ENCODE results near the gene PLEKHA5.
"Not testable (repeated sequence)": the region's sequence is repeated elsewhere in the genome, so short reads cannot be mapped to it uniquely, and the experiment has no call there.

Gene PLEKHA5

DNA sequence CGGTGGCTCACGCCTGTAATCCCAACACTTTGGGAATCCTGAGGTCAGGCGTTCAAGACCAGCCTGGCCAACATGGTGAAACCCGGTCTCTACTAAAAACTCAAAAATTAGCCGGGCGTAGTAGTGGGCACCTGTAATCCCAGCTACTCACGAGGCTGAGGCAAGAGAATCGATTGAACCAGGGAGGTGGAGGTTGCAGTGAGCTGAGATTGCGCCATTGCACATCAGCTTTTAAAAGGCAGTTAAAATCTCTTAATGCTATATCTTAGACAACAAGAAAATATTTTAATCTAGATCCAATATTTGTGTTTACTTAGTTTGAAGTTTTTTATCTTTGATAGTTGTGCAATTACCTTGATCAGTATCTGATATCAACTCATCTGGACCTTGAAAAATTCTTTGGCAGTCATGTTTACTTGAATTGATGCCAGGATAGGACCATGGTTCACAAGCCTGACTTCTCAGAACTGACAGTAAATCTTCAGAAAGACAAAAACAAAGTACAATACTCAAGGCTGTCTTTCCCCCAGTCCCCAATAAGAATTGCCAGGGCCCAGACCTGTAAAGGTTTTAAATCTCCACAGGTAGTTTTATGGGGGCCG is 174.7 kb downstream of the PLEKHA5 start:
- no peak for DNase-seq (ENCODE audit: extremely low read depth, low read depth)
- TF ChIP-seq, protein P1, sequence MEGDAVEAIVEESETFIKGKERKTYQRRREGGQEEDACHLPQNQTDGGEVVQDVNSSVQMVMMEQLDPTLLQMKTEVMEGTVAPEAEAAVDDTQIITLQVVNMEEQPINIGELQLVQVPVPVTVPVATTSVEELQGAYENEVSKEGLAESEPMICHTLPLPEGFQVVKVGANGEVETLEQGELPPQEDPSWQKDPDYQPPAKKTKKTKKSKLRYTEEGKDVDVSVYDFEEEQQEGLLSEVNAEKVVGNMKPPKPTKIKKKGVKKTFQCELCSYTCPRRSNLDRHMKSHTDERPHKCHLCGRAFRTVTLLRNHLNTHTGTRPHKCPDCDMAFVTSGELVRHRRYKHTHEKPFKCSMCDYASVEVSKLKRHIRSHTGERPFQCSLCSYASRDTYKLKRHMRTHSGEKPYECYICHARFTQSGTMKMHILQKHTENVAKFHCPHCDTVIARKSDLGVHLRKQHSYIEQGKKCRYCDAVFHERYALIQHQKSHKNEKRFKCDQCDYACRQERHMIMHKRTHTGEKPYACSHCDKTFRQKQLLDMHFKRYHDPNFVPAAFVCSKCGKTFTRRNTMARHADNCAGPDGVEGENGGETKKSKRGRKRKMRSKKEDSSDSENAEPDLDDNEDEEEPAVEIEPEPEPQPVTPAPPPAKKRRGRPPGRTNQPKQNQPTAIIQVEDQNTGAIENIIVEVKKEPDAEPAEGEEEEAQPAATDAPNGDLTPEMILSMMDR (IDR thresholded peaks at IDR 0.05; ENCODE audit: low read depth, low read length) = no peak

DNA sequence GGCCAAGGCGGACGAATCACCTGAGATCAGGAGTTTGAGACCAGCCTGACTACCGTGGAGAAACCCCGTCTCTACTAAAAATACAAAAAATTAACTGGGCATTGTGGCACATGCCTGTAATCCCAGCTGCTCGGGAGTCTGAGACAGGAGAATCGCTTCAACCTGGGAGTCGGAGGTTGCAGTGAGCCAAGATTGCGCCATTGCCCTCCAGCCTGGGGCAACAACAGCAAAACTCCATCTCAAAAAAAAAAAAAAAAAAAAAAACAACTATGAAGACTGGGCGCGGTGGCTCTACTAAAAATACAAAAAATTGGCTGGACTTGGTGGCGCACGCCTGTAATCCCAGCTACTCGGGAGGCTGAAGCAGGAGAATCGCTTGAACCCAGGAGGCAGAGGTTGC is 176.1 kb downstream of the PLEKHA5 start:
- DNase-seq (ENCODE audit: extremely low read depth, low read depth) = not testable (repeated sequence)

DNA sequence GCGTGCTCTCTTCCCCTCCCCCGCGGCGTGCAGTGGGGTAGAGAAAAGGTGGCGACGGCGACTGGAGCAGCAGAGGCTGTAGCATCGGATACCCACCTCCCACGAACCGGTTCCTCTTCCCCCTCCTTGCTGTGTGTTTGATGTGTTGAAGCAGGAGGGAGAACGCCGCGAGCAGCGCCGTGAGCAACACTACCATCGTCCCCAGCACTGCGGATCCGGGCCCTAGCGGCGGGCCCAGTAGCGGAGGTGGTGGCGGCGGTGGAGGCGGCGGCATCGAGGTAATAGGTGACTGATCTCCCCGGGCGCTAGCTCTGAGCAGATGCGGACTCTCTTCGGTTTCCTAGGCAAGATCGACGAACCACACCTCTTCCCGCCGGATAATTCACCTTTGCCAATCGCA is 176.8 kb downstream of the PLEKHA5 start:
- no peak for DNase-seq (ENCODE audit: extremely low read depth, low read depth)
- TF ChIP-seq, protein P1 (IDR thresholded peaks at IDR 0.05; ENCODE audit: low read depth, low read length) = no peak

- TF ChIP-seq, protein P1 (IDR thresholded peaks at IDR 0.05; ENCODE audit: low read depth, low read length) = no peak
- no peak for DNase-seq (ENCODE audit: extremely low read depth, low read depth)
Observed at GRCh38 chr12:19307451-19307850, 177.9 kb downstream of the PLEKHA5 start.

DNA sequence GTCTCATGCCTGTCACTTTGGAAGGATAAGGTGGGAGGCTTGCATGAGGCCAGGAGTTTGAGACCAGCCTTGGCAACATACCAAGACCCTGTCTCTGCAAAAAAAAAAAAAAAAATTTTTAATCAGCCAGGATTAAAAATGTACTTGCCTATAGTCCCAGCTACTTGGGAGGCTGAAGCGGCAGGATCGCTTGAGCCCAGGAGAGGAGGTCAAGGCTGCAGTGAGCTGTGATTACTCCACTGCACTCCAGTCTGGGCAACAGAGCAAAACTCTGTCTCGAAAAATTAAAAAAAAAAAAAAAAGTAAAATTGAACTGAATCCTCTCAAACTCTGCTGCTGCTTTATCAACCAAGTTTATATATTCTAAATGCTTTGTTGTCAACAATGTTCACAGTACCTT is 181.6 kb downstream of the PLEKHA5 start:
- no peak for DNase-seq (ENCODE audit: extremely low read depth, low read depth)
- TF ChIP-seq, protein P1 (IDR thresholded peaks at IDR 0.05; ENCODE audit: low read depth, low read length) = no peak

DNA sequence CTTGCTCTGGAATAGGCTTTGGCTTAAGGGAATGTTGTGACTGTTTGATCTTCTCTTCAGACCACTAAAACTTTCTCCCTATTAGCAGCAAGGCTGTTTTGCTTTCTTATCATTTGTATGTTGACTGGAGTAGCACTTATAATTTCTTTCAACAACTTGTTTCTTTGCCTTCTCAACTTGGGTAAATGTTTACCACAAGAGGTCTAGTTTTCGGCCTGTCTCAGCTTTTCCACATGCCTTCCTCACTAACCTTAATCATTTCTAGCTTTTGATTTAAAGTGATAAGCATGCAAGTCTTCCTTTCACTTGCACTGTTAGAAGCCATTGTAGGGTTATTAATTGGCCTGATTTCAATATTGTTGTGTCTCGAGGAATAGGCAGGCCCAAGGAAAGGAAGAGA is 183.1 kb downstream of the PLEKHA5 start:
- TF ChIP-seq, protein P1 (IDR thresholded peaks at IDR 0.05; ENCODE audit: low read depth, low read length) = no peak
- DNase-seq (ENCODE audit: extremely low read depth, low read depth) = no peak

DNA sequence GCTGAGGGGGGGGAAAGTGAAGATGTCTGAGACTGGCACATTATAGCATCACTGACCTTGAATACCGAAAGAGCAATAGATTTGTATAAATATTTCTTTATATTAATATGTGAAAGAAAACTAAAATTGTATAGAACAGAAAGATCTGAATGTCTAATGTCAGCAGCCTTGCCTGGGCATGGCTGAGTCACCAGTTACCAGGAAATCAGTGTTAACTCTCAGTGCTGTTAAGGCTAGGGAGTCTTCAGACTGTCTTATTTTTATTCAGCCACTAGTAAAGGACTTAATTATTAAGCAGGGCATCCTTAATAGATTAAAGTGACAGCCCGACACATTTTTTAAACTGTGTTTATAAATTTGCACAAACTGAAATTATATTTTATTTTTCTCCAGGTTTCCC is 186.9 kb downstream of the PLEKHA5 start:
- DNase-seq (ENCODE audit: extremely low read depth, low read depth) = no peak
- TF ChIP-seq, protein P1 (IDR thresholded peaks at IDR 0.05; ENCODE audit: low read depth, low read length) = no peak

DNA sequence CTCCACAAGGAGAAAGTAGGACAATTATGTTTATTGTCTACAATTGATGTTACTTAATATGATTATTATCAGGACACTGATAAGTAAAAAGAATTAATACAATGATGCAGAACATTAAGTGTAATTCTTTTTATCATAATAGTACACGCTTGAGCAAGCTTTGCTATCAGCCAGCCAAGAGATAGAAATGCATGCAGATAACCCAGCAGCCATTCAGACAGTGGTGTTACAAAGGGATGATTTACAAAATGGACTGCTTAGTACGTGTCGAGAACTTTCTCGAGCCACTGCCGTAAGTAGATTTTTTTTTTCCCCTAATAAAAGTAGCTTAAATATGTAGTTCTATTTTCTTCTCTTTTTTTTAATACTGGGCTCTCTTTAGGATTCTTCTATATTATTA is 192.8 kb downstream of the PLEKHA5 start:
- TF ChIP-seq, protein P1 (IDR thresholded peaks at IDR 0.05; ENCODE audit: low read depth, low read length) = no peak

More for the DNA sequence above, 192.8 kb downstream of the PLEKHA5 start:
- no peak for DNase-seq (ENCODE audit: extremely low read depth, low read depth)

Measured in AG09319 (cell line).